Transverse colon (tissue), 4 donors: ENCODE measurements around the gene BCAS1.

ENCODE experiments used
- CTCF ChIP-seq, 5 experiments: fragments of 200-600 bp in 3 of 5; fragments of 450-650 bp in 2 of 5; sonication (generic) in 3 of 5; IDR thresholded peaks; 1 replicate in 2 of 5; 2 replicates in 3 of 5; pipeline ENCODE4 v1.5.1; 2016 to 2017; ENCODE audit warnings: antibody characterized with exemption in 5 of 5, inconsistent platforms in 3 of 5, mild to moderate bottlenecking in 2 of 5, moderate library complexity in 1 of 5
- EP300 ChIP-seq: sonication (generic); formaldehyde crosslinking; IDR thresholded peaks from one replicate; pipeline ENCODE4 v1.6.1; 2017; ENCODE audit warnings: antibody characterized with exemption, low read depth
- POLR2AphosphoS5 ChIP-seq, 3 donors: sonication (generic); formaldehyde crosslinking; IDR thresholded peaks; one replicate each; pipeline ENCODE4 v1.6.1; 2016; ENCODE audit warnings: antibody characterized with exemption in 3 of 3

- TF ChIP-seq CTCF (IDR thresholded peaks at IDR 0.05), result no peak
- no peak for TF ChIP-seq EP300
- no peak for TF ChIP-seq POLR2AphosphoS5 (IDR thresholded peaks at IDR 0.05)
Observed at GRCh38 chr20:53905019-53905819, 165.2 kb downstream of the BCAS1 start.
